ENCODE data around the gene SPOCK2. TPM values are rescaled to one million over a fixed set of nuclear protein-coding genes. Genes with fewer than 3 reads are reported as not detected.

Gene SPOCK2
- total and polyA plus RNA-seq, 2 of the 13 experiments (the other 11 are each of a cell fraction or from before 2014, with no cell fraction given) = 8.6 to 30.6 TPM

DNA sequence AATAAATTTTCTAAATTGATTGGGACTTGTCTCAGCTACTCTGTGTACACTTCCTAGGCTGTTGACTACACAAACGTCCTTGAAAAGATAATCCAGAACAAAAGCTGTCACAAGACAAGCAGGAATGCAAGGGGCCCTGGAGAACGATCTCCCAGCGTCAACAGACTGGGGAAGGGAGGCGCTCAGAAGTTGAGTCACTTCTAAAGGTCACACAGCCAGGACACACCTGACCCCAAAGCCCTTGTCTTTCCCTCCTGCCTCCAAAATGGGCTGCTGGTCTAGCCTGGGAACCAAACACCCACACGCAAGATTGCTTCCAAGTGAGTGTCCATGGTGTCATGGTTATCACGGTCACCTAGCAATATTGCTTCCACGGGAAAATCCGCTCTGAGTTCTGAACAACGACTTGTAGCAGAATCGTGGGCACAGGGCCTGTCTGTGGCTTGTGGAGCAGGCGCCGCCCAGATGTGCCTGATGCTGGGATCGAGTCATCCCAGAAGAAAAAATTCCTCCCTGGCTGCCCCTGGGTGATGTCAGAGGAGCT is 49.8 kb downstream of the SPOCK2 start (continued):
- TF ChIP-seq, protein P1, sequence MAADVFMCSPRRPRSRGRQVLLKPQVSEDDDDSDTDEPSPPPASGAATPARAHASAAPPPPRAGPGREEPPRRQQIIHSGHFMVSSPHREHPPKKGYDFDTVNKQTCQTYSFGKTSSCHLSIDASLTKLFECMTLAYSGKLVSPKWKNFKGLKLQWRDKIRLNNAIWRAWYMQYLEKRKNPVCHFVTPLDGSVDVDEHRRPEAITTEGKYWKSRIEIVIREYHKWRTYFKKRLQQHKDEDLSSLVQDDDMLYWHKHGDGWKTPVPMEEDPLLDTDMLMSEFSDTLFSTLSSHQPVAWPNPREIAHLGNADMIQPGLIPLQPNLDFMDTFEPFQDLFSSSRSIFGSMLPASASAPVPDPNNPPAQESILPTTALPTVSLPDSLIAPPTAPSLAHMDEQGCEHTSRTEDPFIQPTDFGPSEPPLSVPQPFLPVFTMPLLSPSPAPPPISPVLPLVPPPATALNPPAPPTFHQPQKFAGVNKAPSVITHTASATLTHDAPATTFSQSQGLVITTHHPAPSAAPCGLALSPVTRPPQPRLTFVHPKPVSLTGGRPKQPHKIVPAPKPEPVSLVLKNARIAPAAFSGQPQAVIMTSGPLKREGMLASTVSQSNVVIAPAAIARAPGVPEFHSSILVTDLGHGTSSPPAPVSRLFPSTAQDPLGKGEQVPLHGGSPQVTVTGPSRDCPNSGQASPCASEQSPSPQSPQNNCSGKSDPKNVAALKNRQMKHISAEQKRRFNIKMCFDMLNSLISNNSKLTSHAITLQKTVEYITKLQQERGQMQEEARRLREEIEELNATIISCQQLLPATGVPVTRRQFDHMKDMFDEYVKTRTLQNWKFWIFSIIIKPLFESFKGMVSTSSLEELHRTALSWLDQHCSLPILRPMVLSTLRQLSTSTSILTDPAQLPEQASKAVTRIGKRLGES (CRISPR knock-in tag; IDR thresholded peaks at IDR 0.05; ENCODE audit: borderline replicate concordance) = no peak
- 0 out of 2 replicates have a peak, but pooled peaks have one; percentile 57 for TF ChIP-seq ZNF451 (CRISPR knock-in tag; IDR thresholded peaks at IDR 0.05)
- TF ChIP-seq FOSL2 (CRISPR knock-in tag; IDR thresholded peaks at IDR 0.05) = peak; percentile 94
- no peak for TF ChIP-seq U2AF2 (IDR thresholded peaks at IDR 0.05; ENCODE audit: low read depth, low read length)
- TF ChIP-seq NFIC (IDR thresholded peaks at IDR 0.05; ENCODE audit: low read length) = peak; percentile 81
- TF ChIP-seq, protein P2, sequence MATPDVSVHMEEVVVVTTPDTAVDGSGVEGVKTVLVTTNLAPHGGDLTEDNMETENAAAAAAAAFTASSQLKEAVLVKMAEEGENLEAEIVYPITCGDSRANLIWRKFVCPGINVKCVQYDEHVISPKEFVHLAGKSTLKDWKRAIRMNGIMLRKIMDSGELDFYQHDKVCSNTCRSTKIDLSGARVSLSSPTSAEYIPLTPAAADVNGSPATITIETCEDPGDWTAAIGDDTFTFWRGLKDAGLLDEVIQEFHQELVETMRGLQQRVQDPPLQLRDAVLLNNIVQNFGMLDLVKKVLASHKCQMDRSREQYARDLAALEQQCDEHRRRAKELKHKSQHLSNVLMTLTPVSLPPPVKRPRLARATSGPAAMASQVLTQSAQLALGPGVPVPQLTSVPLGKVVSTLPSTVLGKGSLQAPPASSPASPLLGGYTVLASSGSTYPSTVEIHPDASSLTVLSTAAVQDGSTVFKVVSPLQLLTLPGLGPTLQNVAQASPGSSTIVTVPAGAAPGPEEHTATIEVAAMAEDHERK (CRISPR knock-in tag; IDR thresholded peaks at IDR 0.05; ENCODE audit: low read depth) = no peak
- no peak for TF ChIP-seq HNRNPL (IDR thresholded peaks at IDR 0.05; ENCODE audit: low read depth, low read length)
- TF ChIP-seq SRSF9 (IDR thresholded peaks at IDR 0.05; ENCODE audit: borderline replicate concordance, insufficient read depth, low read depth, low read length, poor library complexity, severe bottlenecking) = no peak
- TF ChIP-seq NR1H2 (CRISPR knock-in tag; IDR thresholded peaks at IDR 0.05; ENCODE audit: borderline replicate concordance, low read depth) = no peak
- TF ChIP-seq, protein P3, sequence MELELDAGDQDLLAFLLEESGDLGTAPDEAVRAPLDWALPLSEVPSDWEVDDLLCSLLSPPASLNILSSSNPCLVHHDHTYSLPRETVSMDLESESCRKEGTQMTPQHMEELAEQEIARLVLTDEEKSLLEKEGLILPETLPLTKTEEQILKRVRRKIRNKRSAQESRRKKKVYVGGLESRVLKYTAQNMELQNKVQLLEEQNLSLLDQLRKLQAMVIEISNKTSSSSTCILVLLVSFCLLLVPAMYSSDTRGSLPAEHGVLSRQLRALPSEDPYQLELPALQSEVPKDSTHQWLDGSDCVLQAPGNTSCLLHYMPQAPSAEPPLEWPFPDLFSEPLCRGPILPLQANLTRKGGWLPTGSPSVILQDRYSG (CRISPR knock-in tag; IDR thresholded peaks at IDR 0.05) = no peak
- no peak for TF ChIP-seq SMARCE1 (IDR thresholded peaks at IDR 0.05; ENCODE audit: borderline replicate concordance)
- TF ChIP-seq, protein P4, sequence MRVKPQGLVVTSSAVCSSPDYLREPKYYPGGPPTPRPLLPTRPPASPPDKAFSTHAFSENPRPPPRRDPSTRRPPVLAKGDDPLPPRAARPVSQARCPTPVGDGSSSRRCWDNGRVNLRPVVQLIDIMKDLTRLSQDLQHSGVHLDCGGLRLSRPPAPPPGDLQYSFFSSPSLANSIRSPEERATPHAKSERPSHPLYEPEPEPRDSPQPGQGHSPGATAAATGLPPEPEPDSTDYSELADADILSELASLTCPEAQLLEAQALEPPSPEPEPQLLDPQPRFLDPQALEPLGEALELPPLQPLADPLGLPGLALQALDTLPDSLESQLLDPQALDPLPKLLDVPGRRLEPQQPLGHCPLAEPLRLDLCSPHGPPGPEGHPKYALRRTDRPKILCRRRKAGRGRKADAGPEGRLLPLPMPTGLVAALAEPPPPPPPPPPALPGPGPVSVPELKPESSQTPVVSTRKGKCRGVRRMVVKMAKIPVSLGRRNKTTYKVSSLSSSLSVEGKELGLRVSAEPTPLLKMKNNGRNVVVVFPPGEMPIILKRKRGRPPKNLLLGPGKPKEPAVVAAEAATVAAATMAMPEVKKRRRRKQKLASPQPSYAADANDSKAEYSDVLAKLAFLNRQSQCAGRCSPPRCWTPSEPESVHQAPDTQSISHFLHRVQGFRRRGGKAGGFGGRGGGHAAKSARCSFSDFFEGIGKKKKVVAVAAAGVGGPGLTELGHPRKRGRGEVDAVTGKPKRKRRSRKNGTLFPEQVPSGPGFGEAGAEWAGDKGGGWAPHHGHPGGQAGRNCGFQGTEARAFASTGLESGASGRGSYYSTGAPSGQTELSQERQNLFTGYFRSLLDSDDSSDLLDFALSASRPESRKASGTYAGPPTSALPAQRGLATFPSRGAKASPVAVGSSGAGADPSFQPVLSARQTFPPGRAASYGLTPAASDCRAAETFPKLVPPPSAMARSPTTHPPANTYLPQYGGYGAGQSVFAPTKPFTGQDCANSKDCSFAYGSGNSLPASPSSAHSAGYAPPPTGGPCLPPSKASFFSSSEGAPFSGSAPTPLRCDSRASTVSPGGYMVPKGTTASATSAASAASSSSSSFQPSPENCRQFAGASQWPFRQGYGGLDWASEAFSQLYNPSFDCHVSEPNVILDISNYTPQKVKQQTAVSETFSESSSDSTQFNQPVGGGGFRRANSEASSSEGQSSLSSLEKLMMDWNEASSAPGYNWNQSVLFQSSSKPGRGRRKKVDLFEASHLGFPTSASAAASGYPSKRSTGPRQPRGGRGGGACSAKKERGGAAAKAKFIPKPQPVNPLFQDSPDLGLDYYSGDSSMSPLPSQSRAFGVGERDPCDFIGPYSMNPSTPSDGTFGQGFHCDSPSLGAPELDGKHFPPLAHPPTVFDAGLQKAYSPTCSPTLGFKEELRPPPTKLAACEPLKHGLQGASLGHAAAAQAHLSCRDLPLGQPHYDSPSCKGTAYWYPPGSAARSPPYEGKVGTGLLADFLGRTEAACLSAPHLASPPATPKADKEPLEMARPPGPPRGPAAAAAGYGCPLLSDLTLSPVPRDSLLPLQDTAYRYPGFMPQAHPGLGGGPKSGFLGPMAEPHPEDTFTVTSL (CRISPR knock-in tag; IDR thresholded peaks at IDR 0.05; ENCODE audit: borderline replicate concordance) = peak; percentile 40; the same call in 1 of the 2 replicates
- TF ChIP-seq, protein P5, sequence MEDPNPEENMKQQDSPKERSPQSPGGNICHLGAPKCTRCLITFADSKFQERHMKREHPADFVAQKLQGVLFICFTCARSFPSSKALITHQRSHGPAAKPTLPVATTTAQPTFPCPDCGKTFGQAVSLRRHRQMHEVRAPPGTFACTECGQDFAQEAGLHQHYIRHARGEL (CRISPR knock-in tag; IDR thresholded peaks at IDR 0.05) = no peak
- TF ChIP-seq, protein P6, sequence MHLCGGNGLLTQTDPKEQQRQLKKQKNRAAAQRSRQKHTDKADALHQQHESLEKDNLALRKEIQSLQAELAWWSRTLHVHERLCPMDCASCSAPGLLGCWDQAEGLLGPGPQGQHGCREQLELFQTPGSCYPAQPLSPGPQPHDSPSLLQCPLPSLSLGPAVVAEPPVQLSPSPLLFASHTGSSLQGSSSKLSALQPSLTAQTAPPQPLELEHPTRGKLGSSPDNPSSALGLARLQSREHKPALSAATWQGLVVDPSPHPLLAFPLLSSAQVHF (CRISPR knock-in tag; IDR thresholded peaks at IDR 0.05) = no peak
- TF ChIP-seq ZNF781 (CRISPR knock-in tag; IDR thresholded peaks at IDR 0.05; ENCODE audit: borderline replicate concordance, not compliant biosample characterization) = no peak

All from HepG2 (cell line).